HepG2 (cell line): ENCODE data around the gene SASH1.

Experiments used
- CHD4 ChIP-seq: fragments of 200-600 bp; sonication (generic); IDR thresholded peaks from 2 replicates; pipeline ENCODE4 v1.7.0; 2017; ENCODE audit warnings: mild to moderate bottlenecking, low read length, borderline replicate concordance
- CTCF ChIP-seq: sonication (generic); formaldehyde crosslinking; IDR thresholded peaks from 2 replicates; pipeline ENCODE4 v1.5.0; 2020; ENCODE audit warnings: mild to moderate bottlenecking, missing genetic modification reagents, moderate library complexity
- E2F1 ChIP-seq: sonication (generic); formaldehyde crosslinking; IDR thresholded peaks from 2 replicates; pipeline ENCODE4 v1.5.0; 2020; ENCODE audit warnings: missing genetic modification reagents
- FOXC1 ChIP-seq: sonication (generic); formaldehyde crosslinking; IDR thresholded peaks from 2 replicates; pipeline ENCODE4 v1.8.0; 2022; ENCODE audit warnings: mild to moderate bottlenecking, missing genetic modification reagents, borderline replicate concordance
- FOXJ3 ChIP-seq: sonication (generic); formaldehyde crosslinking; IDR thresholded peaks from 2 replicates; pipeline ENCODE4 v1.4.0; 2020; ENCODE audit warnings: missing genetic modification reagents, mild to moderate bottlenecking, borderline replicate concordance
- HIVEP1 ChIP-seq: sonication (generic); formaldehyde crosslinking; IDR thresholded peaks from 2 replicates; pipeline ENCODE4 v1.4.0; 2020; ENCODE audit warnings: mild to moderate bottlenecking, missing genetic modification reagents
- MAFK ChIP-seq, 2 experiments: IDR thresholded peaks in 1 of 2; conservative IDR thresholded peaks in 1 of 2; 2 replicates each; pipeline ENCODE4 v1.6.1; 2011; ENCODE audit warnings: improper control_type of control experiment in 2 of 2, low read length in 2 of 2
- MXD1 ChIP-seq: sonication (generic); formaldehyde crosslinking; IDR thresholded peaks from 2 replicates; pipeline ENCODE4 v1.4.0; 2020; ENCODE audit warnings: mild to moderate bottlenecking, missing genetic modification reagents
- POLR2A ChIP-seq, 2 experiments: IDR thresholded peaks; 2 replicates each; pipeline ENCODE4 v1.6.1; 2011; ENCODE audit warnings: low read depth in 2 of 2, low read length in 2 of 2, mild to moderate bottlenecking in 1 of 2, moderate library complexity in 1 of 2; ENCODE audit not compliant: insufficient read depth in 1 of 2
- ZC3H13 ChIP-seq: sonication (generic); formaldehyde crosslinking; IDR thresholded peaks from 2 replicates; pipeline ENCODE4 v1.8.1; 2023; ENCODE audit warnings: mild to moderate bottlenecking, missing genetic modification reagents, moderate library complexity
- ZNF142 ChIP-seq: sonication (generic); formaldehyde crosslinking; IDR thresholded peaks from 2 replicates; pipeline ENCODE4 v1.4.0; 2020; ENCODE audit warnings: missing genetic modification reagents
- ZNF431 ChIP-seq: sonication (generic); formaldehyde crosslinking; IDR thresholded peaks from 2 replicates; pipeline ENCODE4 v1.9.0; 2022; ENCODE audit warnings: missing genetic modification reagents, low read depth, mild to moderate bottlenecking, borderline replicate concordance
- ZNF446 ChIP-seq: sonication (generic); formaldehyde crosslinking; IDR thresholded peaks from 2 replicates; pipeline ENCODE4 v1.5.0; 2020; ENCODE audit warnings: mild to moderate bottlenecking, missing genetic modification reagents

GRCh38 chr6:148453906-148454305, 111.3 kb downstream of the SASH1 start:
- no peak for TF ChIP-seq FOXC1
- TF ChIP-seq HIVEP1 (CRISPR knock-in tag), result no peak
- TF ChIP-seq POLR2A (IDR thresholded peaks at IDR 0.05; ENCODE audit: insufficient read depth in 1 of 2, low read depth in 2 of 2, low read length in 2 of 2), result no peak
- TF ChIP-seq MAFK (conservative IDR thresholded peaks at IDR 0.05 in 1 of 2, IDR thresholded peaks at IDR 0.05 in 1 of 2; ENCODE audit: low read length in 2 of 2), result no peak
- no peak for TF ChIP-seq CTCF (CRISPR knock-in tag)
- no peak for TF ChIP-seq ZNF431
- no peak for TF ChIP-seq ZNF446
- TF ChIP-seq E2F1 (CRISPR knock-in tag), result no peak
- TF ChIP-seq ZC3H13, result no peak
- no peak for TF ChIP-seq ZNF142 (CRISPR knock-in tag)
- TF ChIP-seq CHD4, result no peak
- no peak for TF ChIP-seq MXD1 (CRISPR knock-in tag)
- no peak for TF ChIP-seq FOXJ3 (CRISPR knock-in tag)
